Loucy (cell line): ENCODE results near the gene PRKAR1A.

Experiments used
- CTCF ChIP-seq: fragments of 200-600 bp; sonication (generic); conservative IDR thresholded peaks from 2 replicates; pipeline ENCODE4 v1.5.1; 2014; ENCODE audit warnings: mild to moderate bottlenecking, antibody characterized with exemption, low read length
- EZH2phosphoT487 ChIP-seq: fragments of 200-600 bp; IDR thresholded peaks from 2 replicates; pipeline ENCODE4 v1.6.1; 2018; ENCODE audit warnings: antibody characterized with exemption, mild to moderate bottlenecking, moderate library complexity, borderline replicate concordance

GRCh38 chr17:68576137-68576536 lies 63.9 kb downstream of the PRKAR1A start:
- TF ChIP-seq CTCF (no peak), EZH2phosphoT487 (no peak)
